WERI-Rb-1 (cell line): ENCODE measurements around the gene ZNF445.
"Not testable (repeated sequence)": the region's sequence is repeated elsewhere in the genome, so short reads cannot be mapped to it uniquely, and the experiment has no call there.

Source experiments
- DNase-seq: peaks from one replicate; pipeline ENCODE4 v3.0.0-alpha.2; 2020
- H3K27ac ChIP-seq: fragments of 250-450 bp; sonication (Bioruptor Pico); 2 replicates; pipeline ENCODE4 v1.5.1; 2020; ENCODE audit warnings: mild to moderate bottlenecking, moderate library complexity
- H3K27me3 ChIP-seq: fragments of 250-450 bp; sonication (Bioruptor Pico); 2 replicates; pipeline ENCODE4 v1.5.1; 2021; ENCODE audit warnings: mild to moderate bottlenecking, low read depth, moderate library complexity; ENCODE audit not compliant: insufficient read depth, severe bottlenecking
- H3K36me3 ChIP-seq: fragments of 250-450 bp; sonication (Bioruptor Pico); 2 replicates; pipeline ENCODE4 v1.5.1; 2020; ENCODE audit warnings: mild to moderate bottlenecking, moderate library complexity
- H3K4me3 ChIP-seq: 2 replicates; pipeline ENCODE4 v1.5.1; 2011; ENCODE audit warnings: low read depth, mild to moderate bottlenecking, control low read depth, low read length
- H3K9me3 ChIP-seq: fragments of 250-450 bp; sonication (Bioruptor Pico); 2 replicates; pipeline ENCODE4 v1.5.1; 2021; ENCODE audit warnings: mild to moderate bottlenecking, moderate library complexity; ENCODE audit not compliant: severe bottlenecking
- CTCF ChIP-seq: IDR thresholded peaks from 2 replicates; pipeline ENCODE4 v1.5.1; 2011; ENCODE audit warnings: low read depth, mild to moderate bottlenecking, control low read depth, inconsistent platforms, low read length

The ZNF445 gene

GRCh38 chr3:44504566-44504965 lies 27.1 kb upstream of the ZNF445 start:
- no peak for DNase-seq
- Histone ChIP-seq H3K27me3 (no peaks in the 10 kb centered on the region), H3K4me3 (no peak overlapping the region), H3K9me3 (peaks cover 12% of the 10 kb centered on the region), H3K27ac (no peak overlapping the region), H3K36me3 (peaks cover 34% of the 10 kb centered on the region)
- no peak for TF ChIP-seq CTCF

GRCh38 chr3:44503178-44503577 lies 25.7 kb upstream of the ZNF445 start:
- Histone ChIP-seq H3K9me3 (peaks cover 22% of the 10 kb centered on the region), H3K36me3 (peaks cover 45% of the 10 kb centered on the region)
- DNase-seq, H3K27me3 ChIP-seq, H3K27ac ChIP-seq, H3K4me3 ChIP-seq: not testable (repeated sequence)

- Histone ChIP-seq H3K4me3 (no peak overlapping the region), H3K9me3 (peaks cover 22% of the 10 kb centered on the region), H3K27me3 (no peaks in the 10 kb centered on the region), H3K36me3 (peaks cover 53% of the 10 kb centered on the region), H3K27ac (no peak overlapping the region)
- no peak for DNase-seq
- TF ChIP-seq CTCF = no peak
These were observed 24.5 kb upstream of the ZNF445 start for GRCh38 chr3:44501971-44502370.

GRCh38 chr3:44499899-44500168 lies 22.4 kb upstream of the ZNF445 start:
- peaks cover 22% of the 10 kb centered on the region for H3K9me3 ChIP-seq
- peaks cover 48% of the 10 kb centered on the region for H3K36me3 ChIP-seq
- not testable (repeated sequence) for DNase-seq, H3K27ac ChIP-seq, H3K4me3 ChIP-seq, H3K27me3 ChIP-seq

- peaks cover 48% of the 10 kb centered on the region for H3K36me3 ChIP-seq
- no peak overlapping the region for H3K27ac ChIP-seq
- no peak for DNase-seq
- no peak overlapping the region for H3K4me3 ChIP-seq
- peaks cover 22% of the 10 kb centered on the region for H3K9me3 ChIP-seq
- TF ChIP-seq CTCF = no peak
- no peaks in the 10 kb centered on the region for H3K27me3 ChIP-seq
These were observed 21.9 kb upstream of the ZNF445 start for GRCh38 chr3:44499149-44499898.

- Histone ChIP-seq H3K9me3 (peaks cover 19% of the 10 kb centered on the region), H3K36me3 (peaks cover 38% of the 10 kb centered on the region), H3K27ac (no peak overlapping the region), H3K27me3 (no peaks in the 10 kb centered on the region), H3K4me3 (no peak overlapping the region)
- TF ChIP-seq CTCF = no peak
- DNase-seq = no peak
These were observed 18.4 kb upstream of the ZNF445 start for GRCh38 chr3:44495636-44496415.
